Stimulated activated CD8-positive, alpha-beta memory T cell treated with anti-CD3 and anti-CD28 coated beads, Interleukin-4, amount 100 ng/mL, for 48 hours (primary cell): ENCODE results near the gene ARID1A.

ENCODE experiments used
- DNase-seq: peaks from one replicate; pipeline ENCODE4 v3.0.0-alpha.2; 2020

The ARID1A gene

DNA sequence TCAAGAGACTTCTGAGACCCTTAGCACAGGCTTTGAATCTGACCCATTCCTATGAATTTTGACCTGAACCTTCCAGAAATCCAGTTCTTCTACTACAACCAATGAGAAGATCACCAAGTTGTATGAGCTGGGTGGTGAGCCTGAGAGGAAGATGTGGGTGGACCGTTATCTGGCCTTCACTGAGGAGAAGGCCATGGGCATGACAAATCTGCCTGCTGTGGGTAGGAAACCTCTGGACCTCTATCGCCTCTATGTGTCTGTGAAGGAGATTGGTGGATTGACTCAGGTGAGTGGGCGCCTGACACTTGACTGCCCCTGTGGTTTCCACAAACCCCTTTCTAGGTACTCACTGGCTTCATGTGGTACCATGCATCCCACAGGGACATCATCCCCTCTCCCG, 71.9 kb downstream of the ARID1A start:
- DNase-seq = no peak

DNA sequence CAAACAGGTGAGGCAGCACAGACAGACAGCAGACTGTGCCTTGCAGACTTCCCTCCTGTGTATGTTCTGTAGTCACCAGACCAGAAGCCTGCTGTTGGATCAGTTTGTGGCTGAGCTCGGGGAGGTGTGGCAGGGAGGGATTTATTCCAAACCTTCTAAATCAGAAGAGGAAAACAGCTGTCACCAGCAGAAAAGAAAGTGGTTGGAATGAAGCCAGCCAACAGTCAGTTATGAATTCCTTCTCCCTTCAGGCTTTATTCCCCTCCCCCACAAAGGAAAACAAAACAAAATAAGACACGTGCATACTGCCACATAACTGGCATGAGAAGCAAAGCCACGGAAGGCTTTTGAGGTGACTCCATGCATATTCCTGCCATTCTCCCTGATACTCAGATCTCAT, 72.9 kb downstream of the ARID1A start:
- no peak for DNase-seq

DNA sequence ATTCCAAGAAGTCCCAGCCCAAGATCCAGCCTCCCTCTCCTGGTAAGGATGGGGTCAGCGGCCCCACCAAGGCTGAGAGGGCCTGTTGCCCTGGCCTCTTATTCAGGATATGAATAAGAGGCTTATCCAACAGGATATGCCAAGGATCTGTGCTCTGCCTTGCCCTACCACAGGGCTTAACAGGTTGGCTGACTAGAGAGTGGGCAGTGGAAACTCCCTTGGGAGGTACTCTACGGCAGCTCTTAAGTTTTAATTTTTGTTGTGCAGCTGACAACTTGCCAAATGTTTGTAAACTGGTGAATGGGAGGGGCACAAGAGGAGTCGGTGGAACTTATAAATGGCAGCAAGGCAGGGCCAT, 75.4 kb downstream of the ARID1A start:
- DNase-seq = no peak

DNA sequence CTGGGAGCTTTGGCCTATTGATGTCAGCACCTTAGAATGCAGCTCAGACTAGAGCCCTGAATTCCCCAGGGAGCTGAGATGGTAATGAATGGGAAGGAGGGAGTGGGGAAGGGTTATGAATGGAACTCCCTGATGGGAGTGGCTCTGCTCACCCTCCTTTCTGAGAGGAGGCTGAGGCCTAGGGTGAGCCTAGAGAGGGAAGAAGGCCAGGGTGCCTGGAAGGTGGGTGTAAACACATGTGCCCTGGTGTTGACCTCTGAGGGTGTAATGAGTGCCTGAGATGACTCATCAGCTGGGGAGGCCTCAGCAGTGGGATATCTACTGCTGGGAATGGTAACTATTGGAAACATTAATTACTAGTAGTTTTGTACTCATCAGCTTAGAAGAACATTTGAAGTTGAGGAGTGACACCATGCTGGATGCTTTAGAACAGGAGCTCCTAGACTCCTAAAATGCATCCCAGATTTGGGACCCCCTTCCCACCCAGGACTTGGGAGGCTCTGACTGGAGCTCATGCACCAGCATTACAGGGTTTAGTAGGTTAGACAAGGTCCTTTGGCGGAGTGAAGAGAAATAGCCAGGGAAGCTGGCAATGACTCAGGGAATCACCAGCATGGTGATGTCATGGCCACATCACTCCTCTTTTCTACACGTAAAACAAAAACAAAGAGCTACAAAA, 76.0 kb downstream of the ARID1A start:
- peak; percentile 43 for DNase-seq

DNA sequence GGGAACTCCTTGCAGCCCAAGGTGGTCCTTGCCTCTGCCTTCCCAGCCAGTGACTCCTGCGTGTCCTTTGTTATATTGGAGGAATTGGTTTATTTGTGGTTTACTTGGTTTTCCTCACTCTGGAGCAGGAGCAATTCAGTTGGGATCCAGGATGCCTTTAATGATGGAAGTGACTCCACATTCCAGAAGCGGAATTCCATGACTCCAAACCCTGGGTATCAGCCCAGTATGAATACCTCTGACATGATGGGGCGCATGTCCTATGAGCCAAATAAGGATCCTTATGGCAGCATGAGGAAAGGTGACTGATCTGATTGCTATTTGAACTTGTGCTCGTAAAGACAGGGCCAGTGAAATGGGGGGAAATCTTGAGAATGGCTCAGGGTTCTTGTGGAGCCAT, 76.9 kb downstream of the ARID1A start:
- no peak for DNase-seq

DNA sequence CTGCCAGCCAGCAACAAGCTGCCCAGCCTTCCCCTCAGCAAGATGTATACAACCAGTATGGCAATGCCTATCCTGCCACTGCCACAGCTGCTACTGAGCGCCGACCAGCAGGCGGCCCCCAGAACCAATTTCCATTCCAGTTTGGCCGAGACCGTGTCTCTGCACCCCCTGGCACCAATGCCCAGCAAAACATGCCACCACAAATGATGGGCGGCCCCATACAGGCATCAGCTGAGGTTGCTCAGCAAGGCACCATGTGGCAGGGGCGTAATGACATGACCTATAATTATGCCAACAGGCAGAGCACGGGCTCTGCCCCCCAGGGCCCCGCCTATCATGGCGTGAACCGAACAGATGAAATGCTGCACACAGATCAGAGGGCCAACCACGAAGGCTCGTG, 78.6 kb downstream of the ARID1A start:
- no peak for DNase-seq

DNA sequence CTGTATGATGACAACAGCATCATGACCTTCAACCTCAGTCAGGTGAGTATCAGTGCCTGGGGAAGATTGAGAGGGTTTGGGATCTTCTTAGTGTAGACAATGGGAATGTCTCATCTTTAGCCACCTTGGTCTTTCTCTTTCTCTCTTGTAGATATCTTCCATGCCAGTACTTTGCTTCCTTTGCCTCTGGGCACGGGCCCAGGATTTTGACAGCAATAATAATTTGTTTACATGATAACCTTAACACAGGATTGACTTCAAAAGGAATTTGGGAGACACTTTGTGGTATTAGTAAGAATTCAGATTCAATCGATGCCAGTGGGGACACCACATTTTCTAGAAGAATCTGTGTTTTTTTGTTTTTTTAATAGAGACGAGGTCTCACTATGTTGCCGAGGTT, 79.9 kb downstream of the ARID1A start:
- DNase-seq = no peak

DNA sequence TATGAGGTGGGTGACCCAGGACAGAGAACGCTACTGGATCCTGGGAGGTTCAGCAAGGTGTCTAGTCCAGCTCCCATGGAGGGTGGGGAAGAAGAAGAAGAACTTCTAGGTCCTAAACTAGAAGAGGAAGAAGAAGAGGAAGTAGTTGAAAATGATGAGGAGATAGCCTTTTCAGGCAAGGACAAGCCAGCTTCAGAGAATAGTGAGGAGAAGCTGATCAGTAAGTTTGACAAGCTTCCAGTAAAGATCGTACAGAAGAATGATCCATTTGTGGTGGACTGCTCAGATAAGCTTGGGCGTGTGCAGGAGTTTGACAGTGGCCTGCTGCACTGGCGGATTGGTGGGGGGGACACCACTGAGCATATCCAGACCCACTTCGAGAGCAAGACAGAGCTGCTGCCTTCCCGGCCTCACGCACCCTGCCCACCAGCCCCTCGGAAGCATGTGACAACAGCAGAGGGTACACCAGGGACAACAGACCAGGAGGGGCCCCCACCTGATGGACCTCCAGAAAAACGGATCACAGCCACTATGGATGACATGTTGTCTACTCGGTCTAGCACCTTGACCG, 83.4 kb downstream of the ARID1A start:
- DNase-seq = no peak

DNA sequence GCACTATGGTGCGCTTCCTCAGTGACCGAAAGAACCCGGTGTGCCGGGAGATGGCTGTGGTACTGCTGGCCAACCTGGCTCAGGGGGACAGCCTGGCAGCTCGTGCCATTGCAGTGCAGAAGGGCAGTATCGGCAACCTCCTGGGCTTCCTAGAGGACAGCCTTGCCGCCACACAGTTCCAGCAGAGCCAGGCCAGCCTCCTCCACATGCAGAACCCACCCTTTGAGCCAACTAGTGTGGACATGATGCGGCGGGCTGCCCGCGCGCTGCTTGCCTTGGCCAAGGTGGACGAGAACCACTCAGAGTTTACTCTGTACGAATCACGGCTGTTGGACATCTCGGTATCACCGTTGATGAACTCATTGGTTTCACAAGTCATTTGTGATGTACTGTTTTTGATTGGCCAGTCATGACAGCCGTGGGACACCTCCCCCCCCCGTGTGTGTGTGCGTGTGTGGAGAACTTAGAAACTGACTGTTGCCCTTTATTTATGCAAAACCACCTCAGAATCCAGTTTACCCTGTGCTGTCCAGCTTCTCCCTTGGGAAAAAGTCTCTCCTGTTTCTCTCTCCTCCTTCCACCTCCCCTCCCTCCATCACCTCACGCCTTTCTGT, 84.6 kb downstream of the ARID1A start:
- no peak for DNase-seq

DNA sequence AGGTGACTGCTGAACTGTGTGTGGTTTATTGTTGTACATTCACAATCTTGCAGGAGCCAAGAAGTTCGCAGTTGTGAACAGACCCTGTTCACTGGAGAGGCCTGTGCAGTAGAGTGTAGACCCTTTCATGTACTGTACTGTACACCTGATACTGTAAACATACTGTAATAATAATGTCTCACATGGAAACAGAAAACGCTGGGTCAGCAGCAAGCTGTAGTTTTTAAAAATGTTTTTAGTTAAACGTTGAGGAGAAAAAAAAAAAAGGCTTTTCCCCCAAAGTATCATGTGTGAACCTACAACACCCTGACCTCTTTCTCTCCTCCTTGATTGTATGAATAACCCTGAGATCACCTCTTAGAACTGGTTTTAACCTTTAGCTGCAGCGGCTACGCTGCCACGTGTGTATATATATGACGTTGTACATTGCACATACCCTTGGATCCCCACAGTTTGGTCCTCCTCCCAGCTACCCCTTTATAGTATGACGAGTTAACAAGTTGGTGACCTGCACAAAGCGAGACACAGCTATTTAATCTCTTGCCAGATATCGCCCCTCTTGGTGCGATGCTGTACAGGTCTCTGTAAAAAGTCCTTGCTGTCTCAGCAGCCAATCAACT, 85.5 kb downstream of the ARID1A start:
- no peak for DNase-seq

DNA sequence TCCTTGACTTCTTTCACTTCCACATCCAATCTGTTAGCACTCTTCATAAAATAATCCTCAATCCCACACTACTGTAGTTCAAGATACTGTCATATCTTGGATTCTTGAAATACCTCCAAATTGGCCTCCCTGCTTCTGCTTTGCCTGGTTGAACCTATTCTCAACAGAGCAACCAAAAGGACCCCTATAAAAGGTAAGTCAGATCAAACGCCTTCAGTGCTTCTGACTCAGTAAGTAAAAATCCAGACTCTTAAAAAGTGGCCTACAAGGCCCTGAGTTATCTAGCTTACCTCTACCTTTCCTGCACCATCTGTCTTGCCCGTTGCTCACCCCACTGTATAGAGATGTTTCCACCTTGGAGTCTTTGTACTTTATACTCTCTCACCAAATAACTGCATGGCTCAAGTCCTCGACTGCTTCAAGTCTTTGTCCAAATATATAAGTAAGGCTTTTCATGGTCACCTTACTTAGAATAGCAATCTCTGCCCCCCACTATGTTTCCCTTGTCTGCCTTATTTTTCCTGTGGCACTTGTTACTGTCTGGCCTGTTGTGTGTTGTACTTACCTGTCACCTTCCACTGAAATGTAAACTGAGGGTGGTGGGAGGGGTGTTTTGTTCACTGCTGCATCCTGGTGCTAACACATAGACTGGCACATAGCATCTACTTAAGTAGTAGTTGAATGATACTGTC, 86.9 kb downstream of the ARID1A start:
- DNase-seq = no peak

DNA sequence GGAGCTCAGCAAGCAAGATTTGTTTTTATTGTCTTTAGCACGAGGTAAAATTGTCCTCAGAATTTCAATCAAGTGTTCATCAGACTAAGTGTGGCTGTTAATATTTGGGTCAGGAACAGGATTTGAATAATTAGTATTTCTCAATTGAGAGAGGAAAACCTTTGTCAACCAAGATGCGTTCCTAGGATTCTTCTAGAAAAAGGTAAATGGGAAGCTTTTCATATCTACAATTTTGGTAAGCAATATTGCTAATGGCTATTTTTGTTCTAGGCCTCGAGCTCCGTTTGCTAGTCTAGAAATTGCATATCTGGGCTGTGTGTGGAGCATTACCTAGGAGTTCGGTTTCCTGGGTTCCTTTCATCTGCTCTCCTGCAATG, 87.8 kb downstream of the ARID1A start:
- no peak for DNase-seq

DNA sequence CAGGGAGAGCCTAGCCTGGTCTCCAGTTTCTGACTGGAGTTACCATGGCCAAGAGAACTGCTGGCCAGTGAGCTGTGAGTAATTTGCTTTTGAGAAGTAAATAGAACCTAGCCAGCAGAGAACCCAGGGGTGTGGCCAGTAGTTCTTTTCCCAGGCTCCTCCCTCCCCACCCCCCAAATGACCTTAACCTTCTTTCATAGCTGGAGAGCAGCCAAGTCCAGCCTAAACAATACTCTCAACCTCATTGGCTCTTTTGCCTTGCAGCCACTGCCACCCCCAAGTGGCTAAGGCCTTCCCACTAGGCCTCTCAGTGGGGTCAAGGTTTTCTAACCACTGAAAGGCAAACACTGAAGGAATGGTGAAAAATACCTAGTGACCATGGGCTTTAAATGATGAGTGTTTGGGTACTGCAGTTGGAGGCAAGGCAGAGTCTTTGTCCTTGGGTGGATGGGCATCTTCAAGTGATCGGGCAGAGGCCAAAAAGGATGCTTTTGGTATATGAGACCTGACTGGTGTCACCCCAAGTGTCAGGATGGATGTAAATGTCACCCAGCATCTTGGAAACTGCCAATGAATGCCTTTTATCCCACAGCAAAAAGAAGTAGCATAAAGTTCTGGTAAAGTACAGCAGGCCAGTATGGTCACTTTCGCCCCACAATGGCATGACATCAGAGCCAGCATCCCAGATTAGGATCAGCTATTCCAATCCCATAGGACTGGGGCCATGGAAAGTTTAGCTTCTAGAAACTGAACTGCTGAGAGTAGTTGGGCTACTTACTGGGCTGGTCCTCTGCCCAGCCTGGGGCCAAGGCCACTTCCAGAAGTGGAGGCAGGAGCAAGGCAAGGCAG, 88.4 kb downstream of the ARID1A start:
- DNase-seq = no peak

DNA sequence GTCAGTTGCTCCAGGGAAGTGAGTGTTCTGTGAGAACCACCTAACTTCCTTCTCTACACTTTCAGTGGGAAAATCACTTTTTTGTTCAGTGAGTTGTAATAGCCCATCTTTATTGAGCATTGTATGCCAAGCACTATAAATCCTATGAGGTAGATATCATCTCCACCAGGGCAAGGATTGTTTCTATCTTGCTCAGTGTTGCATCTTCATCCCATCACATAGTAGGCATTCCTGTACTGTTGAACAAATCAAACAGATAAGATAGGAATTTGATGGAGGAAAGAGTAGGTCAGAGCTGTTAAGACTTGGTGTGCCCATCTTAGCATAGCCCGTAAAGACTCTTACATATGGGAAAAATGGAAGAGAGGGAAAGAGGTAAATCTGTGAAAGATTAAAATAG, 89.1 kb downstream of the ARID1A start:
- no peak for DNase-seq

DNA sequence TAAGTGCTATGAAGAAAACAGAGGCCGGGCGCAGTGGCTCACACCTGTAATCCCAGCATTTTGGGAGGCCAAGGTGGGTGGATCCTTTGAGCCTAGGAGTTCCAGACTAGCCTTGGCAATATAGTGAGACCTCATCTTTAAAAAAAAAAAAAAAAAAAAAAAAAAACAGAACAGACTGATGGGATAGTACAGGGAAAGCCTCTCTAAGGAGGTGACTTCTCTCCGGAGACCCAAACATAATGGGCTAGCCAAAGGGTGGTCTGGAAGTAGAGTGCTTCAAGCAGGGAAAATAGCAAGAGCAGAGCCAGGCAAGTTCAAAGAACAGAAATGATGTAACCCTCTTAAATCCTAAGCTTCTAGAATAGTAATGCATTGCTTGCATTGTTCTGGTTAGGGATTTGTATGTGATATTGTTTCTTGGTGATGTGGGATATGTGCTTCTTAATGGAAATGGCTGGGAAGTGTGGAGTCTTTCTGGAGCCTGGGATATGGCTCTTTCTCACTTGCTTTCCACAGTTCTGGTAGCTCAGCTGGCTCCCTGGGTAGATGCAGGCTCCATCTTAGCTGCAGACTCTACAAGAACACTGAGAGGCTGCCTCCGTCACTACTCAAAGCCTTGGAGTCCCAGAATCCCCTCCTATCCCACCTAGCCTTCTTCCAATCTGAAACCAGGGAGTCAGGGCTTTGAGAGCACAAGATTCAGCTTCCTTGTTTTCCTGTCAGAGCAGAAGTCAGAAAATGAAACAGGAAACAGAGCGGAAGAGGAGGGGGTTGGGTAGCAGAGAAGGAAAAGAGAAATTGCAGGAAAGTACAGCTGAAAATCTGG, 90.0 kb downstream of the ARID1A start:
- DNase-seq = no peak

DNA sequence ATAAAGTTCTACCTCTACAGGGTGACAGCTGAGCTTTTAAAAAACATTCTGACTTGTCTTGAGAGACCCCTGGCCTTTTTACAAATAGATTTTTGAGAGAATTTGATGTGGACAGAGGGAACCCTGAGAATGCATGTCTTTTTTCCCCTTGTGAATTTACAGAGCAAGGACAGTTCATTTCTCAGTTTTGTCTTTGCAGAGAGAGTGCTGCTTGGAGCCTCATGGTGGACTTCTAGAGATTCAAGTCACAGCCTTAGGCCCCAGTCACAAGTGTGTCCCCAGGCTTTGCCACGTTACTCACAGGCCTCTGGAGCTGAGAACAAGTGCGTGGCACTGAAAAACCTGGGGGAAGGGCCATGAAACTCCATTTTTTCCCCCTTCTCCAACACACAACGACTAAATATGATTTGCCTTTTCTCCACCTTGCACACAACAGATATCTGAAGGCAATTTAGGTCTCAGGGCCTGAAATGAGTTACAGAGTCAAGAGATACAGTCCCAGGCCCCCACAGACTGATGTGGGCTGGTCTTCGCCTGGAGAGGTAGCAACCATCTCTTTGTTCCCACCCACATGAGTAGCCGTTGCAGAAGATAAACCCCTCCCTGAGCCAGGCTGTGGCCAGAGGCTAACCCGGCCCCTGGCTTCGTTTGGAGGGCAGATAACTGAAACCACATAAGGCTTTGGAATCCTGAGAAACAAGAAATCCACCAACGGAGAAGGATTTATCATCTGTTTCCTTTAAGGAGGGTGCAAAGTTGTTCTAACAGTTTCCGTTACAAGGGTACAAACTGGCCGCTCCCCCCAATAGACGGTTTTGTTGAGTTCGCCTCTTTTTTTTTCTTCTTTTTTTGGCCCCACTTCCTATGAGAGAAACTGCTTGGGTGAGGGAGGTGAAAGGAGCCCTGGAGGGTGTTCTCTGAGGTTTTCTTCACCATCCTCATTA, 90.9 kb downstream of the ARID1A start:
- peak; percentile 65 for DNase-seq

DNA sequence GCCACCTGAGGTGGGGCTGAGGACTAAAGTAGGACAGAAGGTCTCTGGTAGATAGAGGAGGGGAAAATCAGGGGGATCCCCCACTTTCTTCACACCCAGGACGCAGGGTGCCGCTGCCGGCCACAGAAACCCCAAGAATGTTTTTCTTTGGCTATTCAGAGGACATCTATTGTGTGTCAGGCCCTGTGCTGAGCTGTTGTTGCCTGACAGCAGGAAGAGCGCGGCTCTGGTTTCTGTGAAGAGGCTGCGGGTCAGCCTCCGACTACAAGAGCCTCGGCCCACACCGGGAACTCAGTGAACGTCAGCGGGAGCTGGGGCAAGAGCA, 91.5 kb downstream of the ARID1A start:
- DNase-seq = peak; percentile 82

DNA sequence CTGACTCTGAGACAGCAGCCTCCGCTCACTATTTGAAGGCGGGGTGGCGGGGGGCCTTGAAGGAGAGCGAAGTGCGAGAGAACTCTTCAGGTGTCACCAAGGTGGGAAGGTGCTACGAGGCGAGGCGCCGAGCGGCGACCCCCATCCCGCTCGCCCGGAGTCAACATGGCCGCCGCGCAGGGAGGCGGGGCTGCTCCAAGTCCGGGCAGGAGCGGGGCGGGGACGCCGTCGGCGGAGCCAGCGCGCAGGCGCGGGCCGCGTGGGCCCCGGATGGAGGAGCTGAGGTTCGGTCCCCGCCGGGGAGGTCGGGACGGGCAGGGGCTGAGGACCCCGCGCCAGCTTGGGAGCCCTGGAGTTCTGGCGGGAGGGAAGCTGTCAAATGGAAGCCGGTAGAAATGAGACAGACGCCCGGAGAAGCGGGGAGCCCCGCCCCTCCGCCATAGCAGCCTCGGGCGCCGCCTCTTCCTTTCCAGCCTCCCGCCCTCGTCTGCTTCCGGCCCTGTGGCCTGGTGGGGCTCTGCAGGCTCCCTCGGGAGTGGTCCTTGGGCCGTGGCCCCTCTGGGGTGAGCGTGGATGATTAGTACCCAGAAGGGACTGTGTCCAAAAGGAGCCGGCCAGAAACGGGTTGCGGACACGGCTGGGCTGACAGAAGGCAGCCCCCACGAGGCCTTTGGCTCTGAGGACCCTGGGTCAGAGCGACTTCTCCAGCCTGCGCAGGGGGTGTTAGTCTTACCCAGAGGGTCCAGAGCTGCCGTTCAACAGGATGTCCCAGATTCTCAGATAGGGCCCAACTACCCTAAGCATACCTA, 92.1 kb downstream of the ARID1A start, which contains the start of gene PIGV:
Gene PIGV, plus strand, starts transcription at position 245 of the 809 bp plus-strand sequence. CDS start 2,866 bp downstream, outside the sequence.
- DNase-seq = peak; percentile 91

DNA sequence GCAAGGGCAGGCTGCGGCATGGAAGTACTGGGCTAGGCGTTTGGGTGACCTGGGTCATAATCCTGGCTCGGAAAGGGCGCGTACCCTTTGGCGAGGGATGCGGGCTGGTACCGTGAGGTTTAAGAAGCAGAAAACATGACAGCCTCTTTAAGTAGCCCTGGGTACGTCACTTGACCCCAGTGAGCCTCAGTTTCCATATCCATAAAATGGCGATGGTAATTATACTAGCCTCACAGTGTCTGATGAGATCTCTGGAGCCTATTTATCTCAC, 92.6 kb downstream of the ARID1A start:
- DNase-seq = no peak
